A549 (cell line): Measurements from ENCODE around the gene SLC25A52. TPM values are rescaled to one million over a fixed set of nuclear protein-coding genes. Genes with fewer than 3 reads are reported as not detected.

Experiments used
- ATAC-seq, 2 experiments: fragments of 200-7000 bp in 1 of 2; fragments of >200 bp in 1 of 2; cut with Nextera tagmentation in 1 of 2; cut with Tn5 transposase in 1 of 2; 3 replicates each; pipeline versions ENCODE4 v1.8.0 to v1.9.1; 2018 to 2020; ENCODE audit warnings: mild to moderate bottlenecking in 1 of 2, moderate library complexity in 1 of 2
- CTCF ChIA-PET: fragments of 300-600 bp; sonication (Branson Sonifier 250); formaldehyde crosslinking; extraction: SDS; loops from one replicate; lab custom pipeline; 2021; ENCODE audit warnings: antibody characterized with exemption, inconsistent platforms; lab: Yijun Ruan, JAX
- POLR2A ChIA-PET: fragments of 350-600 bp; formaldehyde crosslinking; extraction: SDS; loops from one replicate; lab custom pipeline; 2021; ENCODE audit warnings: antibody characterized with exemption, inconsistent platforms; lab: Yijun Ruan, JAX
- DNase-seq, 2 experiments: peaks; one replicate each; pipeline versions ENCODE4 v3.0.0 to v3.0.0-alpha.2; 2011 to 2016; ENCODE audit warnings: low read depth in 1 of 2, low spot score in 1 of 2
- FAIRE-seq: peaks from 2 replicates; lab custom pipeline; 2011; peaks lifted over from hg19 to GRCh38; lab: Jason Lieb, UNC
- H3K27ac ChIP-seq, 2 experiments: fragments of >200 bp; sonication (Bioruptor Twin); formaldehyde crosslinking; 3 replicates each; pipeline ENCODE4 v1.5.1; 2016 to 2017
- H3K4me1 ChIP-seq: fragments of >200 bp; sonication (Bioruptor Twin); formaldehyde crosslinking; 3 replicates; pipeline ENCODE4 v1.6.1; 2016
- H3K4me2 ChIP-seq: fragments of >200 bp; sonication (Bioruptor Twin); formaldehyde crosslinking; 3 replicates; pipeline ENCODE4 v1.6.1; 2016
- H3K4me3 ChIP-seq: fragments of >200 bp; sonication (Bioruptor Twin); formaldehyde crosslinking; 3 replicates; pipeline ENCODE4 v1.5.1; 2016
- H3K9me3 ChIP-seq: fragments of >200 bp; sonication (Bioruptor Twin); formaldehyde crosslinking; 3 replicates; pipeline ENCODE4 v1.6.1; 2016
- ATOH8 ChIP-seq: fragments of 250-450 bp; sonication (Bioruptor Pico); IDR thresholded peaks from 2 replicates; pipeline ENCODE4 v1.5.0; 2020; ENCODE audit warnings: low read depth, mild to moderate bottlenecking, moderate library complexity
- CBX2 ChIP-seq: fragments of 200-600 bp; sonication (generic); IDR thresholded peaks from 2 replicates; pipeline ENCODE4 v1.6.1; 2016; ENCODE audit warnings: low read depth, mild to moderate bottlenecking, borderline replicate concordance
- CHD2 ChIP-seq: fragments of 150-350 bp; IDR thresholded peaks from 2 replicates; pipeline ENCODE4 v1.6.1; 2014; ENCODE audit warnings: low read length; ENCODE audit not compliant: partially characterized antibody
- CTCF ChIP-seq: fragments of >200 bp; sonication (Bioruptor Twin); formaldehyde crosslinking; IDR thresholded peaks from 3 replicates; pipeline ENCODE4 v1.5.1; 2016
- E2F6 ChIP-seq: IDR thresholded peaks from 2 replicates; pipeline ENCODE4 v1.6.1; 2012; ENCODE audit warnings: low read depth, borderline replicate concordance
- EP300 ChIP-seq, 2 experiments: fragments of >200 bp; sonication (Bioruptor Twin); formaldehyde crosslinking; IDR thresholded peaks; 2 replicates in 1 of 2; 3 replicates in 1 of 2; pipeline ENCODE4 v1.6.1; 2016 to 2017
- FOSL2 ChIP-seq, 2 experiments: fragments of 450-650 bp in 1 of 2; fragments of >200 bp in 1 of 2; sonication (Bioruptor Twin) in 1 of 2; formaldehyde crosslinking; IDR thresholded peaks; 2 replicates each; pipeline versions ENCODE4 v1.5.0 to v1.6.1; 2016 to 2020; ENCODE audit warnings: mild to moderate bottlenecking in 1 of 2, moderate library complexity in 1 of 2
- HDAC2 ChIP-seq: fragments of 200-600 bp; sonication (generic); IDR thresholded peaks from 2 replicates; pipeline ENCODE4 v1.6.1; 2016
- HOXA7 ChIP-seq: fragments of 250-450 bp; sonication (Bioruptor Pico); IDR thresholded peaks from 2 replicates; pipeline ENCODE4 v1.5.0; 2020; ENCODE audit warnings: mild to moderate bottlenecking, moderate library complexity
- HOXB5 ChIP-seq: fragments of 250-450 bp; sonication (Bioruptor Pico); IDR thresholded peaks from 2 replicates; pipeline ENCODE4 v1.5.0; 2020; ENCODE audit warnings: mild to moderate bottlenecking, moderate library complexity
- KDM1A ChIP-seq: fragments of 200-600 bp; sonication (generic); IDR thresholded peaks from 2 replicates; pipeline ENCODE4 v1.6.1; 2016; ENCODE audit warnings: low read depth, mild to moderate bottlenecking
- MAFK ChIP-seq: fragments of 450-650 bp; IDR thresholded peaks from 2 replicates; pipeline ENCODE4 v1.6.1; 2014; ENCODE audit not compliant: partially characterized antibody
- NFE2L2 ChIP-seq: fragments of 150-350 bp; conservative IDR thresholded peaks from 2 replicates; pipeline ENCODE4 v1.6.1; 2014; ENCODE audit warnings: low read length
- NPAS2 ChIP-seq: fragments of 250-450 bp; sonication (Bioruptor Pico); IDR thresholded peaks from 2 replicates; pipeline ENCODE4 v1.8.0; 2022; ENCODE audit warnings: mild to moderate bottlenecking, moderate library complexity, borderline replicate concordance
- PHF8 ChIP-seq: fragments of 200-600 bp; sonication (generic); IDR thresholded peaks from 2 replicates; pipeline ENCODE4 v1.6.1; 2016; ENCODE audit warnings: low read depth, mild to moderate bottlenecking, antibody characterized with exemption, moderate library complexity, borderline replicate concordance
- POLR2AphosphoS2 ChIP-seq: conservative IDR thresholded peaks from 2 replicates; pipeline ENCODE4 v1.6.1; 2012; ENCODE audit warnings: low read length, improper control_type of control experiment, inconsistent platforms
- RAD21 ChIP-seq, 2 experiments: fragments of >200 bp in 1 of 2; sonication (Bioruptor Twin) in 1 of 2; formaldehyde crosslinking in 1 of 2; IDR thresholded peaks in 1 of 2; conservative IDR thresholded peaks in 1 of 2; 2 replicates in 1 of 2; 3 replicates in 1 of 2; pipeline ENCODE4 v1.6.1; 2012 to 2018; ENCODE audit warnings: inconsistent platforms in 1 of 2
- RFX5 ChIP-seq: fragments of 450-650 bp; IDR thresholded peaks from 2 replicates; pipeline ENCODE4 v1.7.1; 2014; ENCODE audit warnings: antibody characterized with exemption, mild to moderate bottlenecking, moderate library complexity
- RNF2 ChIP-seq: fragments of 200-600 bp; sonication (generic); IDR thresholded peaks from 2 replicates; pipeline ENCODE4 v1.6.1; 2016; ENCODE audit warnings: low read depth, mild to moderate bottlenecking, antibody characterized with exemption, moderate library complexity, borderline replicate concordance
- SMC3 ChIP-seq: fragments of >200 bp; sonication (Bioruptor Twin); formaldehyde crosslinking; IDR thresholded peaks from 3 replicates; pipeline ENCODE4 v1.6.1; 2018; ENCODE audit warnings: inconsistent platforms
- TFCP2L1 ChIP-seq: fragments of 250-450 bp; sonication (Bioruptor Pico); IDR thresholded peaks from 2 replicates; pipeline ENCODE4 v1.5.0; 2021; ENCODE audit warnings: mild to moderate bottlenecking
- TP53 ChIP-seq: fragments of 250-450 bp; sonication (Bioruptor Pico); IDR thresholded peaks from 2 replicates; pipeline ENCODE4 v1.5.0; 2021; ENCODE audit warnings: mild to moderate bottlenecking, moderate library complexity
- ZFP36 ChIP-seq: fragments of 450-650 bp; IDR thresholded peaks from 2 replicates; pipeline ENCODE4 v1.6.1; 2014; ENCODE audit warnings: borderline replicate concordance; ENCODE audit not compliant: partially characterized antibody
- WGBS: methylation state at CpG from one replicate; pipeline ENCODE4 v1.1.6; 2017; ENCODE audit errors: missing lambda C conversion rate; 5-methylcytosine and 5-hydroxymethylcytosine counted together
- polyA plus RNA-seq, 4 experiments: library from polyadenylated mRNA; depleted of rRNA in 3 of 4; stranded (reverse); fragments of >200 nt; fragmentation: RNase III in 1 of 4; extraction: RNeasy Plus Mini Kit Qiagen cat#74134 plus additional on column Dnase treatment in 1 of 4; gene quantifications; 2 replicates in 3 of 4; 3 replicates in 1 of 4; pipeline ENCODE4 v1.2.3, GENCODE V29; 2011 to 2017

SLC25A52 gene
- polyA plus RNA-seq, 2 of the 4 experiments (the other 2 are of a cell fraction): 0.10 TPM; not detected in 1

GRCh38 chr18:31723990-31724711 is 36.5 kb downstream of the SLC25A52 start:
- Histone ChIP-seq H3K27ac (no peak overlapping the region), H3K4me2 (no peak overlapping the region), H3K9me3 (no peaks in the 10 kb centered on the region), H3K4me3 (no peak overlapping the region), H3K4me1 (no peaks in the 10 kb centered on the region)
- TF ChIP-seq PHF8 (no peak), MAFK (no peak), POLR2AphosphoS2 (no peak), ZFP36 (no peak), NPAS2 (CRISPR knock-in tag) (no peak), RFX5 (no peak), TP53 (CRISPR knock-in tag) (no peak), HOXA7 (CRISPR knock-in tag) (no peak), RNF2 (no peak), HOXB5 (CRISPR knock-in tag) (no peak), KDM1A (no peak), TFCP2L1 (no peak), EP300 (IDR thresholded peaks at IDR 0.05) (no peak), RAD21 (conservative IDR thresholded peaks at IDR 0.05 in 1 of 2, IDR thresholded peaks at IDR 0.05 in 1 of 2) (no peak), NFE2L2 (no peak), HDAC2 (no peak)
- DNase-seq: no peak
- no peak for ATAC-seq
- ChIA-PET CTCF (interaction anchor here (0.7 to 2.7 kb wide), 9 partner anchors 7 to 300 kb away, joined by 3 to 17 read pairs (median 4); no protein-coding TSS in a partner anchor), POLR2A (no interaction called here)
- no peak for FAIRE-seq
- 74% methylated on average over 29 of the region's 43 CpGs for WGBS

GRCh38 chr18:31723639-31723989 is 37.1 kb downstream of the SLC25A52 start:
- ChIA-PET POLR2A (no interaction called here), CTCF (interaction anchor here (1.0 to 2.7 kb wide), 12 partner anchors 8 to 166 kb away, joined by 3 to 17 read pairs (median 6); partner anchors contain the start of gene B4GALT6)
- ATAC-seq (no peak), FAIRE-seq (no peak), DNase-seq (no peak)
- Histone ChIP-seq H3K4me3 (no peak overlapping the region), H3K4me2 (no peak overlapping the region), H3K27ac (no peak overlapping the region), H3K9me3 (no peaks in the 10 kb centered on the region), H3K4me1 (no peaks in the 10 kb centered on the region)
- TF ChIP-seq E2F6 (no peak), ATOH8 (CRISPR knock-in tag) (no peak), CHD2 (no peak), TFCP2L1 (no peak), CBX2 (no peak), HOXA7 (CRISPR knock-in tag) (no peak), KDM1A (no peak), FOSL2 (IDR thresholded peaks at IDR 0.05) (no peak), FOSL2 (CRISPR knock-in tag; IDR thresholded peaks at IDR 0.05) (no peak)
- 58% methylated on average over 5 of the region's 7 CpGs for WGBS

GRCh38 chr18:31722369-31722957 is 38.2 kb downstream of the SLC25A52 start:
- peak; percentile 61 to 69 for DNase-seq
- POLR2A ChIA-PET: no interaction called here
- TF ChIP-seq CTCF (peak; percentile 64), RAD21 (conservative IDR thresholded peaks at IDR 0.05 in 1 of 2, IDR thresholded peaks at IDR 0.05 in 1 of 2) (peak; percentile 56 to 62), SMC3 (peak; percentile 58), HOXA7 (CRISPR knock-in tag) (no peak)
- FAIRE-seq: no peak
- peak; percentile 94 to 98 for ATAC-seq
- Histone ChIP-seq H3K4me2 (no peak overlapping the region), H3K9me3 (0 out of 3 replicates have a peak, but pooled peaks cover 3% of the 10 kb centered on the region), H3K4me1 (no peaks in the 10 kb centered on the region), H3K4me3 (no peak overlapping the region), H3K27ac (no peak overlapping the region)
- CTCF ChIA-PET: interaction anchor here (0.6 to 2.7 kb wide), 32 partner anchors 8 to 753 kb away, joined by 3 to 17 read pairs (median 4); partner anchors contain the start of gene B4GALT6
- 26% methylated on average over 7 of the region's 7 CpGs for WGBS
